ENCODE results near the gene ACSM6. TPM values are rescaled to one million over a fixed set of nuclear protein-coding genes. Genes with fewer than 3 reads are reported as not detected.

The ACSM6 gene
- polyA plus RNA-seq, 1 of the 3 experiments (the other 2 are of a cell fraction), result not detected

DNA sequence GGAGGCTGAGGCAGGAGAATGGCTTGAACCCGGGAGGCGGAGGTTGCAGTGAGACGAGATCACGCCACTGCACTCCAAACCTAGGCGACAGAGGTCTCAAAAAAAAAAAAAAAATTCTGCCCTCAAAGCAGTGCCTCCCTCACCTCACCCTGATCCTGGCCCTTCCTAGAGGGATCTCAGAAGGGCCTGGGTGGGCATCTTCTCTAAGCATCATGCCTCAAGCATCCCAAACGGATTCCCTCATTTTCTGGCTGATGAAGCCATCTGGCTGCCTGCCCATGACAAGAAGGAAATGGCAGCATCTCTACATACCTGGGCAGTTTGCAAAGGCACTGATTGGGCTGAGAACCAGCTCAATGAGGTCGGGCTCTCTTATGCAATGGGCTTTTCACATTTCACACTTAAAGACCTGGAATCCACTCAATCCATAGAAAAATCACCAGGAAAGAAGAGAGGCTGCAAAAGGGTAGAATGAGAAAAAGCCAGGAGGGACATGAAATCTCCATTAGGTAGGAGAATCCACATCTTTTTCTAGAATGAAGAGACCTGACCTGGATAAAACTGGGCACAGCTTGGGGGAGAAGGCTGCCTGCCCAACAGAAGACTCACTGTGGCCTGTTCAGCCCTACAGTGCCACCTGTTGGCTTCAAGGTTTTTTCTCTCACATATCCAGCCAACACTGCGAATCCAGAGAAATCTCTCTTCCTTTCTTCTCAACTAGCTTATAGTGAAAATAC lies 48.7 kb downstream of the ACSM6 start:
- Histone ChIP-seq H3K36me3 (replicated peaks in 1 of 2; ENCODE audit: control insufficient read depth in 1 of 2, insufficient read depth in 2 of 2, low read length in 1 of 2) (peaks cover 10 to 16% of the 10 kb centered on the region in 2 experiments), H2AFZ (ENCODE audit: low read depth) (no peak overlapping the region), H3K4me3 (ENCODE audit: low read depth in 2 of 2, low read length in 1 of 2) (no peak overlapping the region), H3K4me1 (ENCODE audit: control insufficient read depth in 1 of 2, insufficient read depth in 2 of 2, low read depth in 1 of 2, low read length in 1 of 2) (peaks cover 2% of the 10 kb centered on the region in 2 experiments; a peak in 3 of 4 replicates), H3K79me2 (ENCODE audit: insufficient read depth) (peaks cover 7% of the 10 kb centered on the region; the same call in 1 of the 2 replicates), H3K9me2 (no peaks in the 10 kb centered on the region), H3K27ac (ENCODE audit: low read depth in 2 of 2, low read length in 1 of 2) (no peak overlapping the region), H3K9me3 (no peaks in the 10 kb centered on the region), H4K20me1 (ENCODE audit: insufficient read depth) (no peaks in the 10 kb centered on the region), H3K27me3 (ENCODE audit: insufficient read depth) (no peaks in the 10 kb centered on the region), H3K9ac (no peak overlapping the region), H3K4me2 (no peak overlapping the region), H3F3A (replicated peaks; ENCODE audit: insufficient read depth) (peaks cover 12% of the 10 kb centered on the region)
- TF ChIP-seq ELF1 (IDR thresholded peaks at IDR 0.05) (no peak), TCF12 (IDR thresholded peaks at IDR 0.05) (no peak), RAD21 (IDR thresholded peaks at IDR 0.05; ENCODE audit: low read length) (peak; percentile 85), JUND (IDR thresholded peaks at IDR 0.05) (no peak), FOXM1 (IDR thresholded peaks at IDR 0.05; ENCODE audit: low read depth) (no peak), SMC3 (IDR thresholded peaks at IDR 0.05; ENCODE audit: low read depth, low read length) (peak; percentile 96)
- TF ChIP-seq, protein P1, sequence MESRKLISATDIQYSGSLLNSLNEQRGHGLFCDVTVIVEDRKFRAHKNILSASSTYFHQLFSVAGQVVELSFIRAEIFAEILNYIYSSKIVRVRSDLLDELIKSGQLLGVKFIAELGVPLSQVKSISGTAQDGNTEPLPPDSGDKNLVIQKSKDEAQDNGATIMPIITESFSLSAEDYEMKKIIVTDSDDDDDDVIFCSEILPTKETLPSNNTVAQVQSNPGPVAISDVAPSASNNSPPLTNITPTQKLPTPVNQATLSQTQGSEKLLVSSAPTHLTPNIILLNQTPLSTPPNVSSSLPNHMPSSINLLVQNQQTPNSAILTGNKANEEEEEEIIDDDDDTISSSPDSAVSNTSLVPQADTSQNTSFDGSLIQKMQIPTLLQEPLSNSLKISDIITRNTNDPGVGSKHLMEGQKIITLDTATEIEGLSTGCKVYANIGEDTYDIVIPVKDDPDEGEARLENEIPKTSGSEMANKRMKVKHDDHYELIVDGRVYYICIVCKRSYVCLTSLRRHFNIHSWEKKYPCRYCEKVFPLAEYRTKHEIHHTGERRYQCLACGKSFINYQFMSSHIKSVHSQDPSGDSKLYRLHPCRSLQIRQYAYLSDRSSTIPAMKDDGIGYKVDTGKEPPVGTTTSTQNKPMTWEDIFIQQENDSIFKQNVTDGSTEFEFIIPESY (IDR thresholded peaks at IDR 0.05; ENCODE audit: borderline replicate concordance, low read depth), result no peak
- TF ChIP-seq, protein P2, sequence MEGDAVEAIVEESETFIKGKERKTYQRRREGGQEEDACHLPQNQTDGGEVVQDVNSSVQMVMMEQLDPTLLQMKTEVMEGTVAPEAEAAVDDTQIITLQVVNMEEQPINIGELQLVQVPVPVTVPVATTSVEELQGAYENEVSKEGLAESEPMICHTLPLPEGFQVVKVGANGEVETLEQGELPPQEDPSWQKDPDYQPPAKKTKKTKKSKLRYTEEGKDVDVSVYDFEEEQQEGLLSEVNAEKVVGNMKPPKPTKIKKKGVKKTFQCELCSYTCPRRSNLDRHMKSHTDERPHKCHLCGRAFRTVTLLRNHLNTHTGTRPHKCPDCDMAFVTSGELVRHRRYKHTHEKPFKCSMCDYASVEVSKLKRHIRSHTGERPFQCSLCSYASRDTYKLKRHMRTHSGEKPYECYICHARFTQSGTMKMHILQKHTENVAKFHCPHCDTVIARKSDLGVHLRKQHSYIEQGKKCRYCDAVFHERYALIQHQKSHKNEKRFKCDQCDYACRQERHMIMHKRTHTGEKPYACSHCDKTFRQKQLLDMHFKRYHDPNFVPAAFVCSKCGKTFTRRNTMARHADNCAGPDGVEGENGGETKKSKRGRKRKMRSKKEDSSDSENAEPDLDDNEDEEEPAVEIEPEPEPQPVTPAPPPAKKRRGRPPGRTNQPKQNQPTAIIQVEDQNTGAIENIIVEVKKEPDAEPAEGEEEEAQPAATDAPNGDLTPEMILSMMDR (IDR thresholded peaks at IDR 0.05), result peak; percentile 83
- ChIA-PET CTCF (interaction anchor here (0.6 to 14.1 kb wide), 56 partner anchors 8 to 618 kb away, joined by 3 to 404 read pairs (median 4); no protein-coding TSS in a partner anchor), POLR2A (no interaction called here)
- 88% methylated on average over 8 of the region's 8 CpGs for whole genome bisulfite sequencing (ENCODE audit: low lambda C conversion rate)
- peak; percentile 62 for DNase-seq

DNA sequence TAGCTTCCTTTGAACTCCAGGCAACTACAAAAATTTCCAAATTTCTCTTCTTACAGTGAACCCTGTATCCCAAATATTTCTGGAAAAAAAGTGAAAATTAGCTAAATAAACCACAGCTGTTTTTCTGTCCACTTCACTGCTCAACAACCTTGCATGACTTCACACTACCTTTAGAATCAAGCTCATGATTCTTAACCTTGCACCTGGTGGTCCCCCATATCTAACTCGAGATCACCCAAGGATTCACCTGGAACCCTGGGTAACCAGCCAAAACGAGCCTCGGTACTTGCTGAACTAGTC lies 49.2 kb downstream of the ACSM6 start:
- Histone ChIP-seq H3K4me2 (no peak overlapping the region), H3K4me1 (ENCODE audit: control insufficient read depth in 1 of 2, insufficient read depth in 2 of 2, low read depth in 1 of 2, low read length in 1 of 2) (peaks cover 2 to 7% of the 10 kb centered on the region in 2 experiments; a peak in 3 of 4 replicates), H3K36me3 (replicated peaks in 1 of 2; ENCODE audit: control insufficient read depth in 1 of 2, insufficient read depth in 2 of 2, low read length in 1 of 2) (peaks cover 10 to 16% of the 10 kb centered on the region in 2 experiments), H3K4me3 (ENCODE audit: low read depth in 2 of 2, low read length in 1 of 2) (no peak overlapping the region), H3K27me3 (ENCODE audit: insufficient read depth) (no peaks in the 10 kb centered on the region), H3K9me2 (no peaks in the 10 kb centered on the region), H3F3A (replicated peaks; ENCODE audit: insufficient read depth) (peaks cover 15% of the 10 kb centered on the region), H4K20me1 (ENCODE audit: insufficient read depth) (no peaks in the 10 kb centered on the region), H3K9ac (no peak overlapping the region), H2AFZ (ENCODE audit: low read depth) (no peak overlapping the region), H3K79me2 (ENCODE audit: insufficient read depth) (peaks cover 7% of the 10 kb centered on the region; the same call in 1 of the 2 replicates), H3K9me3 (no peaks in the 10 kb centered on the region), H3K27ac (ENCODE audit: low read depth in 2 of 2, low read length in 1 of 2) (no peak overlapping the region)
- WGBS (ENCODE audit: low lambda C conversion rate), result 36% methylated on average over 3 of the region's 3 CpGs
- POLR2A ChIA-PET, result no interaction called here
- CTCF ChIA-PET, result interaction anchor here (0.7 to 14.1 kb wide), 51 partner anchors 8 to 614 kb away, joined by 3 to 404 read pairs (median 5); no protein-coding TSS in a partner anchor
- no peak for DNase-seq
- TF ChIP-seq RXRA (IDR thresholded peaks at IDR 0.05; ENCODE audit: borderline replicate concordance, low read depth), result no peak
- TF ChIP-seq CHD2 (IDR thresholded peaks at IDR 0.05; ENCODE audit: low read length, partially characterized antibody), result no peak
- no peak for TF ChIP-seq TAF1 (IDR thresholded peaks at IDR 0.05; ENCODE audit: borderline replicate concordance, low read depth, low read length)
- no peak for TF ChIP-seq ELF1 (IDR thresholded peaks at IDR 0.05)
- TF ChIP-seq, protein P2 (IDR thresholded peaks at IDR 0.05), result no peak; the same call in 1 of the 2 replicates
- TF ChIP-seq, protein P3, sequence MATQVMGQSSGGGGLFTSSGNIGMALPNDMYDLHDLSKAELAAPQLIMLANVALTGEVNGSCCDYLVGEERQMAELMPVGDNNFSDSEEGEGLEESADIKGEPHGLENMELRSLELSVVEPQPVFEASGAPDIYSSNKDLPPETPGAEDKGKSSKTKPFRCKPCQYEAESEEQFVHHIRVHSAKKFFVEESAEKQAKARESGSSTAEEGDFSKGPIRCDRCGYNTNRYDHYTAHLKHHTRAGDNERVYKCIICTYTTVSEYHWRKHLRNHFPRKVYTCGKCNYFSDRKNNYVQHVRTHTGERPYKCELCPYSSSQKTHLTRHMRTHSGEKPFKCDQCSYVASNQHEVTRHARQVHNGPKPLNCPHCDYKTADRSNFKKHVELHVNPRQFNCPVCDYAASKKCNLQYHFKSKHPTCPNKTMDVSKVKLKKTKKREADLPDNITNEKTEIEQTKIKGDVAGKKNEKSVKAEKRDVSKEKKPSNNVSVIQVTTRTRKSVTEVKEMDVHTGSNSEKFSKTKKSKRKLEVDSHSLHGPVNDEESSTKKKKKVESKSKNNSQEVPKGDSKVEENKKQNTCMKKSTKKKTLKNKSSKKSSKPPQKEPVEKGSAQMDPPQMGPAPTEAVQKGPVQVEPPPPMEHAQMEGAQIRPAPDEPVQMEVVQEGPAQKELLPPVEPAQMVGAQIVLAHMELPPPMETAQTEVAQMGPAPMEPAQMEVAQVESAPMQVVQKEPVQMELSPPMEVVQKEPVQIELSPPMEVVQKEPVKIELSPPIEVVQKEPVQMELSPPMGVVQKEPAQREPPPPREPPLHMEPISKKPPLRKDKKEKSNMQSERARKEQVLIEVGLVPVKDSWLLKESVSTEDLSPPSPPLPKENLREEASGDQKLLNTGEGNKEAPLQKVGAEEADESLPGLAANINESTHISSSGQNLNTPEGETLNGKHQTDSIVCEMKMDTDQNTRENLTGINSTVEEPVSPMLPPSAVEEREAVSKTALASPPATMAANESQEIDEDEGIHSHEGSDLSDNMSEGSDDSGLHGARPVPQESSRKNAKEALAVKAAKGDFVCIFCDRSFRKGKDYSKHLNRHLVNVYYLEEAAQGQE (IDR thresholded peaks at IDR 0.05; ENCODE audit: low read depth, low read length), result no peak
- no peak for TF ChIP-seq EZH2phosphoT487 (IDR thresholded peaks at IDR 0.05; ENCODE audit: borderline replicate concordance, low read depth)
- TF ChIP-seq, protein P4, sequence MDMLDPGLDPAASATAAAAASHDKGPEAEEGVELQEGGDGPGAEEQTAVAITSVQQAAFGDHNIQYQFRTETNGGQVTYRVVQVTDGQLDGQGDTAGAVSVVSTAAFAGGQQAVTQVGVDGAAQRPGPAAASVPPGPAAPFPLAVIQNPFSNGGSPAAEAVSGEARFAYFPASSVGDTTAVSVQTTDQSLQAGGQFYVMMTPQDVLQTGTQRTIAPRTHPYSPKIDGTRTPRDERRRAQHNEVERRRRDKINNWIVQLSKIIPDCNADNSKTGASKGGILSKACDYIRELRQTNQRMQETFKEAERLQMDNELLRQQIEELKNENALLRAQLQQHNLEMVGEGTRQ (IDR thresholded peaks at IDR 0.05; ENCODE audit: borderline replicate concordance, low read depth, low read length), result no peak
- TF ChIP-seq RAD21 (IDR thresholded peaks at IDR 0.05; ENCODE audit: low read length), result no peak
- no peak for TF ChIP-seq JUND (IDR thresholded peaks at IDR 0.05)
- no peak for TF ChIP-seq SMC3 (IDR thresholded peaks at IDR 0.05; ENCODE audit: low read depth, low read length)
